Measurements from ENCODE around the gene PNPT1. TPM values are rescaled to one million over a fixed set of nuclear protein-coding genes. Genes with fewer than 3 reads are reported as not detected.

PNPT1 gene
- total RNA-seq, 1 experiment from 2014 or later = 33.4 TPM

DNA sequence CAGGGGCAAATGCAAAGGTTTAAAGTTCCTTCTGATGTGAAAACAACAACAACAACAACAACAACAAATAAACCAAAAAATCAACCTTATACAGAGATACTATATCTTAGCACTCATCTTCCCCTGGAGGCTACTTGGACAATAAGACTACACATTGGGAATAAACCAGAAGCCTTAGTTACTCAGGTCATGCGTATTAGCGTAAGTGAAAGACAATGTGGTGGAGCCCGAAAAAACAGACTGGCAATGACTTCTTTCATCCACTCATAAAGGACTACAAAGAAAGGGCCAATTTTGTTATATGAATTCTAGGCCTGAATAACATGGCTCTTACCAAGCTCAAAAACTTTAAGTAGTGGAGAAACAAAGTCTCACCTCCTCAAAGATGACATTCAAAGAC, 56.8 kb downstream of the PNPT1 start:
- H3K4ac ChIP-seq (ENCODE audit: low read depth, low read length) = no peak overlapping the region
- no peak overlapping the region for H3K27ac ChIP-seq (ENCODE audit: insufficient read length, low read depth, low read length)
- no peak overlapping the region for H2BK5ac ChIP-seq (ENCODE audit: insufficient read length, low read length)
- no peak overlapping the region for H4K91ac ChIP-seq (ENCODE audit: insufficient read length, low read depth, low read length)
- H3K27me3 ChIP-seq (ENCODE audit: insufficient read depth, low read length) = no peaks in the 10 kb centered on the region
- no peak overlapping the region for H3K14ac ChIP-seq (ENCODE audit: insufficient read depth, low read length)
- no peak for TF ChIP-seq CTCF (conservative IDR thresholded peaks at IDR 0.05)
- H3K18ac ChIP-seq (ENCODE audit: insufficient read length, low read depth, low read length) = no peak overlapping the region
- no peaks in the 10 kb centered on the region for H3K4me1 ChIP-seq (ENCODE audit: insufficient read depth, low read length)
- H3K79me2 ChIP-seq (ENCODE audit: insufficient read depth, low read length) = no peaks in the 10 kb centered on the region
- no peak overlapping the region for H2BK20ac ChIP-seq (ENCODE audit: low read depth, low read length, poor library complexity, severe bottlenecking)
- no peak overlapping the region for H2AFZ ChIP-seq (ENCODE audit: low read length)
- no peak overlapping the region for H3K9ac ChIP-seq (ENCODE audit: extremely low read depth, insufficient read length, low read length)
- H4K5ac ChIP-seq (ENCODE audit: insufficient read length, low read depth, low read length) = no peak overlapping the region
- H3K9me3 ChIP-seq (ENCODE audit: control insufficient read depth, low read depth, low read length) = no peaks in the 10 kb centered on the region
- H3K36me3 Mint-ChIP-seq (ENCODE audit: insufficient read depth in 1 of 3, low read depth in 3 of 3) = peaks cover 4 to 65% (median 38%) of the 10 kb centered on the region in 3 experiments; a peak in 6 of 7 replicates
- H4K8ac ChIP-seq (replicated peaks; ENCODE audit: insufficient read length, low read depth, low read length) = no peak overlapping the region
- H3K23me2 ChIP-seq (ENCODE audit: insufficient read length, low read depth, low read length, poor library complexity, severe bottlenecking) = no peaks in the 10 kb centered on the region
- H3K4me3 Mint-ChIP-seq = no peak overlapping the region
- no peak overlapping the region for H3K27ac Mint-ChIP-seq
- no peaks in the 10 kb centered on the region for H3K79me1 ChIP-seq (ENCODE audit: insufficient read depth, low read depth, low read length, poor library complexity, severe bottlenecking)
- WGBS (ENCODE audit: extremely low coverage, insufficient read length, low lambda C conversion rate) = no CpG with 5 or more reads among the region's 3 CpGs
- no peak for DNase-seq
- no peak overlapping the region for H2AK5ac ChIP-seq (ENCODE audit: insufficient read length, low read length)
- H3K23ac ChIP-seq (ENCODE audit: insufficient read length, low read depth, low read length) = no peak overlapping the region
- no peak overlapping the region for H3K56ac ChIP-seq (ENCODE audit: insufficient read length, low read depth, low read length)
- no peaks in the 10 kb centered on the region for H3K4me1 Mint-ChIP-seq
- no peak overlapping the region for H2BK120ac ChIP-seq (ENCODE audit: low read depth, low read length, poor library complexity, severe bottlenecking)
- no peak overlapping the region for H3K4me2 ChIP-seq (ENCODE audit: insufficient read depth, insufficient read length, low read length)
- no peak overlapping the region for H3T11ph ChIP-seq (ENCODE audit: low read length)
- H3K9me3 Mint-ChIP-seq = no peaks in the 10 kb centered on the region
- no peak overlapping the region for H2BK12ac ChIP-seq (ENCODE audit: insufficient read length, low read depth, low read length)
- H4K20me1 ChIP-seq (ENCODE audit: control insufficient read depth, insufficient read depth, insufficient read length) = no peaks in the 10 kb centered on the region
- no peak overlapping the region for H2BK15ac ChIP-seq (ENCODE audit: low read depth, low read length)
- no peaks in the 10 kb centered on the region for H3K27me3 Mint-ChIP-seq (ENCODE audit: low read depth)

All from H9 (cell line).